ENCODE measurements around the gene MAP1B. TPM values are rescaled to one million over a fixed set of nuclear protein-coding genes. Genes with fewer than 3 reads are reported as not detected.
A peak's percentile ranks its signal among the peaks of the same experiment; 100 is the strongest.
"Not testable (repeated sequence)": the region's sequence is repeated elsewhere in the genome, so short reads cannot be mapped to it uniquely, and the experiment has no call there.

MAP1B gene
- total RNA-seq, 2 donors from 2014 or later = 0.10 to 0.18 TPM

DNA sequence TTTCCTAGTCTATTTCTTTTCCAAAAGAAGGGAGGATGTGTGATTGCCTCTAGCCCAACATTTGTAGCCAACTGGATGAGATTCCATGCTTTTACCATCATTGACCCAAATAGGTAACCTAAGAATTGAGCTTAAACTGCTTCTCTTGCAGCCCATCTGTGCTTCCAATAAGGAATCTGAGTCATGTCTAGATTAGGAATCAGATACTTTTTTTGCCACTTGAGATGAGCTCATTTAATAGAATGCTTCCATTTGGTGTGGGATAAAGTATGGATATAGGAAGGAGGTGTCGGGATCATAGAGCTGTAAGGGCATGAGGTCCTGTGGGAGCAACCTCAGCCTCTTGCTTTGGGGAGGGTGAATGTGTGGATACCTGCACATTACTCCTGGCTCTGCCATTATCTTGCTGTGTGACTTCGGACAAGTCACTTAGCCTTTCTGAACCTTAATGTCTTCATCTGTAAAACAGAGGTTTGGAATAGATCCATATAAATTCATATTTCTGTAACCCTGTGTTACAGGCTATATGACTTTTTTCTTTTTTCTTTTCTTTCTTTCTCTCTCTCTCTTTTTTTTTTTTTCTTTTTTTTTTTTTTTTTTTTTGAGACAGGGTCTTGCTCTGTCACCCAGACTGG lies 56.2 kb downstream of the MAP1B start:
- H3K27ac Mint-ChIP-seq = no peak overlapping the region
- H3K36me3 Mint-ChIP-seq = no peaks in the 10 kb centered on the region
- H3K9me3 Mint-ChIP-seq = no peaks in the 10 kb centered on the region
- ATAC-seq (no peak), DNase-seq (ENCODE audit: low spot score in 2 of 2) (no peak)

DNA sequence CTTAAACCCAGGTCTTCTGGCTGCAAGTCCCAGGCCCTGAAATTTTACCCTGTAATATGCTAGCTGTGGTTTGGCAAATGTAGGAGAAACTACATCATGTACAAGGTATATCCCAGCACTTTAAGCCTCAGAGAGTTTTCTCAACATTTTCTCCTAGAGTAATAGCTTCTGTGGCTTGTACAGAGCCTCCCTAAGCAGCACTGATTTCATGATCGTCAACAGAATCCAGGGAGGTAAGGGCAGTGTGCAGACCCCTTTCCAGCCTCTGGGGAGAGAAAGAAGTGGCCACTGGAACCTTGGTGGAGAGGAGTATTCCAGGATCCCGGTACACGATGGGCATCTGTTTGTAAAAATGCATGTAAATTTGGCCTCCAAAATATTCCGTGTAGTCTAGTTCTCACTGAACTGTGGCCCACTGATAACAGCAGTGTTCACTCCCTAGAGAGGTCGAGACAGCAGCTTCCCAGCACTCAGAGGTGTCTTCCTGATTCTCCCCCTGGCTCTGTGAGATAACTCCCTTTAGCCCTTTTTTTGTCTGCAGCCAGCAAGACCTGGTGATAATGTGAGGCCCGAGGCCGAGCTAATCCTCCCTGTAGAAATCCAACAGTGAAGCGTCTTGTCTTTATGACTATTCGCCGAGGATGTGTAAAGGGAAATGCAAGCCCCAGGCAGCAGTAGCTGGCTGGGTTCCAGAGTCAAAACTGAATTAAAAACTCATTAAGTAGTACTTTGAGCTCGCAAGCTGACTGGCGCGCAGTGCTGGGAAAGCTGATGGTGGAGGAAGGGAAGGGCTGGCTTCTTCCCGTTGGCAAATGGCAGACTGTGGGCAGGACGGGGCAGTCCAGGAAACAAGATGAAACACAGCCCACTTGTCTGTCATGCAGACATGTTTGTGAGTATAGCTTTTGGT lies 59.0 kb downstream of the MAP1B start:
- no peak overlapping the region for H3K27ac Mint-ChIP-seq

DNA sequence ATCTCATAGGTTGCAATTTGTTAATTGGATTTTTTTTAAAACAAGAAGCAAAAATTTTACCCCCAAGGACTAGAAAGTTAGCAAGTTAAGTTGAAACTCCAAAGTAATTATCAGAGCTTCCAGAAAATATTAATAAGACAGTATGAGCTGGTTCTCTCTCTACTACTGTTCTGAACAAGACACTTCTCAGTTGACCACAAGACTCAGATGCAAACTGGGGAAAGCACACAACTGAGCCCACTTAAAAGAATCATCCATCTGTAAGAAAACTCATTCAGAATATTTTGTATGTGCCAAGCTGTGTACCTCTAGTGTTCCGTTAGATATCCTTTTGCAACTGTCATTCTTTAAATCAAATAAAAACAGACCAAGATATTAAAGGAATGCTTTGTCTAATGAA lies 60.0 kb downstream of the MAP1B start:
- no peaks in the 10 kb centered on the region for H3K36me3 Mint-ChIP-seq
- ATAC-seq (peak in 1 of 2 donors; percentile 41), DNase-seq (ENCODE audit: low spot score in 2 of 2) (no peak)
- H3K9me3 Mint-ChIP-seq = no peaks in the 10 kb centered on the region
- H3K27ac Mint-ChIP-seq = no peak overlapping the region

More for the DNA sequence above, 59.0 kb downstream of the MAP1B start:
- Mint-ChIP-seq H3K36me3 (no peaks in the 10 kb centered on the region), H3K9me3 (no peaks in the 10 kb centered on the region)
- ATAC-seq = no peak
- DNase-seq (ENCODE audit: low spot score in 2 of 2) = no peak

DNA sequence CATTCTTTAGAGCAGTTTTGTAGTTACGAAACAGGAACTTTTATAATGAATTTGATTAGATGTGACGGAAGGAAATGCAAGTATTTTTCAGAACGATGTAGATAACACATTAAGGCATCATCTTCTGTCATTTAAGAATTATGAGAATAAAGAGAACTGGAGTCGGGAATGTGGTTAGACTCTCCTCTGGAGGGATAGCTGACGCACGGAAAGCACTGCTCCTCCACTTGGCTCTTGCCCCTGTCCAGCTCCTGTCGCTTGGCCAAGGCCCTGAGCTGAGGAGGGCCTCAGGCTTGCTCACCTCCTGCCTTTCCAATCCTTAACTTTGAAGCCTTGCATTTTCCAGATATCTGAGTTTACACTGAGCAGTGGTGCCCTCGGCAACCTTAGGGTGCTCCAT lies 60.5 kb downstream of the MAP1B start:
- ATAC-seq (no peak), DNase-seq (ENCODE audit: low spot score in 2 of 2) (no peak)
- no peak overlapping the region for H3K27ac Mint-ChIP-seq
- no peaks in the 10 kb centered on the region for H3K36me3 Mint-ChIP-seq
- no peaks in the 10 kb centered on the region for H3K9me3 Mint-ChIP-seq

DNA sequence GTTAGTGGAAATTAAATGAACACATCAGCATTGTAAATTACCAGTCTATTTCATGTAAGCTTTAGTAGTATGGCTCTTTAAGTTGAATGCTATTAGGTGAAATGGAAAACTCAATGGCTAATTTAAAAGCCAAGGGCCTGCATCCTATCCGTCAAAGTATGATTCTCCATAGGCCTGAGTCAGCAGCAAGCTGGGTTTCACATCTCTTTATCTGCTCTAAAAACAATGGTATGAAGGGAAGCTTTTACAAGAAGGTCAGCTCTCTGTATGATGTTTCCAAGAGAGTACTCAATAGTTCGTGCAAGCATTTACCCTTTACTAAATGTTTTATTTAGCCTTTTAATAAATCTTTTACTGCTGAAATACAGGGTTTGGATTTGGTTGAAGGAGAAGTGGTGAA lies 62.8 kb downstream of the MAP1B start:
- H3K36me3 Mint-ChIP-seq = no peaks in the 10 kb centered on the region
- no peak overlapping the region for H3K27ac Mint-ChIP-seq
- no peaks in the 10 kb centered on the region for H3K9me3 Mint-ChIP-seq
- ATAC-seq (no peak), DNase-seq (ENCODE audit: low spot score in 2 of 2) (no peak)

DNA sequence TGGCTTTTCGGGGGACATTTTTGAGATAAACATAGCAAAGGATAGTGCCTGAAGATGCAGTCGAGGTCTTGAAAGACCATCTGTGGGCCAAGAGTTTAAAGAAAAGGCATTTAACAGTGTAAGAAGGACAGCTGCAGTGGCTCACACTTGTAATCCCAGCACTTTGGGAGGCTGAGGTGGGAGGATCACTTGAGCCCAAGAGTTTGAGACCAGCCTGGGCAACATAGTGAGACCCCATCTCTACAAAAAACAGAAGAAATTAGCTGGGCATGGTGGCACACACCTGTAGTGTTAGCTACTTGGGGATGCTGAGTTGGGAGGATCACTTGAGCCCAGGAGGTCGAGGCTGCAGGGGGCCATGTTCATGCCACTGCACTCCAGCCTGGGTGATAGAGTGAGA lies 63.9 kb downstream of the MAP1B start:
- not testable (repeated sequence) for H3K36me3 Mint-ChIP-seq; ATAC-seq; DNase-seq (ENCODE audit: low spot score in 2 of 2); H3K9me3 Mint-ChIP-seq; H3K27ac Mint-ChIP-seq

DNA sequence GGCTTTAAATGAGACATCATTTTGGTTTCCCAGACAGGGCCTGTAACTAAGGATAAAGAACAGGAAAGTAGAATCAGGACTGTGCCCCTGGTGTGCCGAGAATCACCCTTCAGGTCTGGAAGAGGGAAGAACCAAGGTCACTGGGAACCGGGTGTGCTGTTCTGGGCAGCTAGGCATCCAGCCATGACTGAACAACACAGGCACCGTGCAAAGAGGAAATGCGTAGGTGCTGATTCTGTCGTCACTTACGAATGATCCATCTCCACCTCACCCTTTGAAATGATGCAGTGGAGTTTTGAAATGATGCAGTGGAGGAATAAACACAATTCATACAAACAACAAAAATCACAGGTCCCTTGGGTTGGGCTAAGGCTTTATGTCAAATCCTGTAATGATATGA lies 64.4 kb downstream of the MAP1B start:
- no peak for DNase-seq (ENCODE audit: low spot score in 2 of 2)
- Mint-ChIP-seq H3K36me3 (no peaks in the 10 kb centered on the region), H3K9me3 (no peaks in the 10 kb centered on the region), H3K27ac (no peak overlapping the region)
- peak in 1 of 2 donors; percentile 78 for ATAC-seq

DNA sequence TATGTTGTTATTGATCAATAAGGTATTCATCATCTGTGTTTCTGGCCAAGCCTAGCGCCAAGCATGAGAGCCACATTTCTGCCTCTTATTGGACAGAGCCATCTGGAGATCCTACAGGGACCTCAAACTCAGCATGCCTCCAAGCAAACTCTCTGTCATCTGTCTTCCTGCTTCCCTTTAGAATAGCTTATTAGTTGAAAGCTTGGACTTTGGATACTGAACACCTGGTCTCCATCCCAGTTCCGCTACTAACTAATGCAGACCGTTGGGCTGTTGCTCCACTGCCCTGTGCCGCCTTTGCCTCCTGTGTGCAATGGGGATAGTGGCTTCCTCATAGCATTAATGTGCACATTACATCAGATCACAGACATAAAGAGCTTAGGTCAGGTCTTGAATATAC lies 65.5 kb downstream of the MAP1B start:
- Mint-ChIP-seq H3K36me3 (no peaks in the 10 kb centered on the region), H3K27ac (no peak overlapping the region), H3K9me3 (no peaks in the 10 kb centered on the region)
- DNase-seq (ENCODE audit: low spot score in 2 of 2) (no peak), ATAC-seq (no peak)

DNA sequence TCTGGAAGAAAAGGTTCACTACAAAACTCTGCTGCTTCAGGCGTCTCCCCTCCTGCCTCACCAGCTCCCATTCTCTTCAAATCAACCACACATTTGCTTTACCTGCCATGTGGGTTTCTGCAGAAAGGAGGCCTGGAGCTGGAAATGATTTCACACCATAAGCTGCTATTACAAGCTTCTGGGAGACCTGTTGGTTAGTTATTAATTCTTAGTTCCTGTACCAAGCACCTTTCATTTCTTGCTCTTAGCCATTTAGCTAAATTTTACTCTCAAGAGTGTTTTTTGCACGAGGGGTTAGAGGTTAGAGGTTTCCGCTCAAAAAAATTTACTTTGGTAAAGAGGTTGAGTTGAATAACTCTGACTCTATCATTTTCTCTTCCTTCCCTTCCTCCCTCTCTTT lies 70.3 kb downstream of the MAP1B start:
- ATAC-seq = no peak
- H3K36me3 Mint-ChIP-seq = no peaks in the 10 kb centered on the region
- no peak for DNase-seq (ENCODE audit: low spot score in 2 of 2)
- no peaks in the 10 kb centered on the region for H3K9me3 Mint-ChIP-seq
- peak overlapping the region in 1 of 2 donors; percentile 56 for H3K27ac Mint-ChIP-seq

DNA sequence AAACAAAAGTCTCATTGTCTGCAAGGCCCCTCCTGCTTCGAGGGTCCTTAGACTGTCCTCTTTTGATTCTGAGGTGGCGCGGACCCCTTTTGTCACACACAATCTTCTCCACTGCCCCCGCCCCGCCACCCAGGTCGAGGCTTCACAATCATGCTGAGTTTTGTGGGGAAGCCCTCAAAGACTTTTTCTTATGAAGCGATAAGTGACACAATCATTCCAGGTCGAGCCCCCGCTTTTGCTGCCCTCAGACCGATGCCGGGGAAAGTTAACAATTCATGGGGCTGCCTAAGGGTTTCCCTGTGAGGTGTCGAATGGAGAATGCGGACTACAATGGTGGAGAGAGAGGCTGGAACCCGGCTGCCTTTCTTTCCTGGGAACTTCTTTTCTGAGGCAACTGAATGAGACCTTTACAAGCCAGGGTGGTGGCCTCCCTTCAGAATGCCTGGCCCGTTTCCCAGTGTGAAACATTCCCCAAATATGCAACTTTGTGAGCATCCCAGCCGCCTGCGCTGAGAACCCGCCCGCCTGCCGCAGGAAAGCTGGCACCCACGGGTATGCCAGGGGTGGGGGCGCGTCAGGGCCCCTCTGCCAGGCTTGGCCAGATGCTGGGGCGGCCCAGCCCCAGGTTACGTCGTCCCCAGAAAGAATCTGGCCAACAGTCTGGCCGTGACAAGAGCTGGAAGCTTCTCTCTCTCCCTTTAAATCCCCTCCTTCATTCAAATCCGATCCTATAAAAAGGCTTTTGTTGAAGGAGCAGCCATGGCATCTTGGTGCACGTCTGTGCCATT lies 71.9 kb downstream of the MAP1B start:
- H3K9me3 Mint-ChIP-seq = no peaks in the 10 kb centered on the region
- H3K36me3 Mint-ChIP-seq = no peaks in the 10 kb centered on the region

DNA sequence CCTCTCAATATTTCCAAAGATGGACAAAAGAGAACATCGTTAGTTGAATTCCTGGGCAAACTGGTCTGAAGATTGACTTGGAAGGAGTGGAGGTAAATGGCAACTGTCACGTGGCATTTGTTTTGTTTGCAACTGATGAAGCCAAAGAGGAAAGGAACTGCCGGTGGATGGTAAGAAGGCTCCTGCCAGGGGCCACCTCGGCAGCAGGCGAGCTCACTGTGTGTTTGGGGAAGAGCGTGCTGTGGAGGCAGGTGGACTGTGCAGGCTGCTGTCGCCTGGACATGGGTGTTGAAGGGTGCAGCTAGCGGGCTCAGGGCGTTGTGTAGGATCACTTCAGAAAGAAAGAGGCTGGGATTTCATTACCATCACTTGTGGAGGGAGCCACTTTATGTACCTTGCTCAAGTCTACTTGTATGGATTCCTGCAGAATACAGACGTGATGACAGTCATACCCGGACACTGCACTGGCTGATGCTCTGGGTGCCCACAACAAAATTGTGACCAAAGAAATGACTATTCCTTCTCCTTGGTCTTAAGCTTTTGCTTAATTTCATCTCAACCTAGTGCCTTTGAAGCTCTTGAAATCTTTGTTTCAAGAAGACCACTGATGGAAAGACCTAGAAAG lies 72.7 kb downstream of the MAP1B start:
- no peak for DNase-seq (ENCODE audit: low spot score in 2 of 2)
- Mint-ChIP-seq H3K27ac (no peak overlapping the region), H3K9me3 (no peaks in the 10 kb centered on the region), H3K36me3 (no peaks in the 10 kb centered on the region)
- ATAC-seq = no peak

More for the DNA sequence above, 71.9 kb downstream of the MAP1B start:
- no peak overlapping the region for H3K27ac Mint-ChIP-seq
- no peak for ATAC-seq
- DNase-seq (ENCODE audit: low spot score in 2 of 2) = no peak

DNA sequence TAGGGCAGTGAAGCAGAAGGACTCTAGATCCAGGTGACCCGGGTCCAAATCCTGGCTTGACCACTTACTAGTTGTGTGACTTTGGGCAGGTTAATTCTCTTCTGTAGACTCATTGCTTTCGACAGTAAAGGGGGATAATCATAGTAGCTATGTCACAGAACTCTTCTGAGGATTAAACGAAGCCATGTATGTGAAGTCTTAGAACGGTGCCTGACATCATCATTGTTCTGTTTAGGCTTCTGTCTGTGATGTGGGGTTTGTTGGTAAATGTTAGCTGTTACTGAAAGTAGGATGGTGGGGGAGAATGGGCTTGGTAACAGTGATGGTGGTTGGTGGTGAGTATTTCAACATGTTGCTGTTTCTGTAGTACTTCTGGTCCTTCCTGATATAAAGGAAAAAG lies 73.7 kb downstream of the MAP1B start:
- no peaks in the 10 kb centered on the region for H3K9me3 Mint-ChIP-seq
- ATAC-seq (no peak), DNase-seq (ENCODE audit: low spot score in 2 of 2) (no peak)
- no peak overlapping the region for H3K27ac Mint-ChIP-seq
- H3K36me3 Mint-ChIP-seq = no peaks in the 10 kb centered on the region

DNA sequence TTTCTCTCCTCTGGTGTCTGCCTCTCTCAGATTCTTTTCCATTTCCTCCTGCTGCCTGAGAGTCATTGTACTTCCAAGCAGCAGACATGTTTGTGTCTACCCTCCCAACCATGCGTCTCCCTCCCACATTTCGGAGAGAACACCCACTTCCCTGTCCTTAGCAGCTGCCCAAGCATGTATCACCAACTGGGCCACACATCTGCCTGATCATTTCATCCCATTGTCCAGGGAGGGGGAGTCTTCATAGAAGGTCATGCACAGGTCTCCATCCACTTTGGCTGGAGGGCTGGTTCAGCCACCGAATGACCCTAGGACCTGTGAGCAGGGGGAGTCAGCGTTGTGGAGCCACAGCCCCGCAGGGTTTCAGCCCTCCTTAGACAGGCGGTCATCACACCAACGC lies 75.4 kb downstream of the MAP1B start:
- no peak for ATAC-seq
- Mint-ChIP-seq H3K9me3 (no peaks in the 10 kb centered on the region), H3K36me3 (no peaks in the 10 kb centered on the region), H3K27ac (no peak overlapping the region)
- DNase-seq (ENCODE audit: low spot score in 2 of 2) = no peak

DNA sequence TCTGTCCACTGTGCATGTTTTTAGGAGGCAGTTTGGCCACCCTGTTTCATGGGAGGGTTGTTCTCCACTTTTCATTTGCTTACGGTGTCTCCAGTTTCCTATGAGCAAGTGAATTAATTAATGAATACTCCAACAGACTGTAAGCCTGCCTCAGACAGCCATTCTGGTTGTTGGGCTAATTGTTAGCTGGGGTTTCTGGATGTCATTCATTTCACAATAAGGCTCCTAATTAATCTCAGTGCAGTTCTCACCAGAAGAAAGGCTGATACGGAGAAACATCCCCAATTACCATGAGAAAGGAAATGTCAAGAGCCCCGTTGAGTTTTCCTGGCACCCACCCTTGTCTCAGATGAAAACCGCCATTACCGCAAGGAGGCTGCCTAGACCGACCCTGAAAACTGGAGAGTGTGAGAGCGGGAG lies 75.8 kb downstream of the MAP1B start:
- H3K9me3 Mint-ChIP-seq = no peaks in the 10 kb centered on the region
- no peak overlapping the region for H3K27ac Mint-ChIP-seq
- ATAC-seq = no peak
- H3K36me3 Mint-ChIP-seq = no peaks in the 10 kb centered on the region
- DNase-seq (ENCODE audit: low spot score in 2 of 2) = no peak

DNA sequence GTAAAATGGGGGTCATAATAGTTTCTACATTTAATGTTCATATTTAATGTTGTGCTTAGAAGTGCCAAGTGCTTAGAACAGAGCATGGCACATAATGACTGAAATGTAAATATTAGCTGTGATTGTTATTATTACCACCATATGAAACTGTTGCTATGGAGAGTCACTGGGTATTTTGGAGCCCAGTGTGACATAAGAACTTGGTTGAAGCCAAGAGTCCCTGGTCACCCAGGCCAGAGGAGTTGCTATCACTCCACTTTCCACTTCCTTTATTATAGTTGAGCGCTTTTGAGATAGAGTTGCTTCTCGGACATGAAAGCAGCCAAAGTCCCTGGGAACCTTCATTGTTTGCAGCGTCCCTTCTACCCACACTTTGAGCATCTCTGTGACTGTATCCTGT lies 77.1 kb downstream of the MAP1B start:
- no peaks in the 10 kb centered on the region for H3K36me3 Mint-ChIP-seq
- ATAC-seq = no peak
- DNase-seq (ENCODE audit: low spot score in 2 of 2) = no peak

DNA sequence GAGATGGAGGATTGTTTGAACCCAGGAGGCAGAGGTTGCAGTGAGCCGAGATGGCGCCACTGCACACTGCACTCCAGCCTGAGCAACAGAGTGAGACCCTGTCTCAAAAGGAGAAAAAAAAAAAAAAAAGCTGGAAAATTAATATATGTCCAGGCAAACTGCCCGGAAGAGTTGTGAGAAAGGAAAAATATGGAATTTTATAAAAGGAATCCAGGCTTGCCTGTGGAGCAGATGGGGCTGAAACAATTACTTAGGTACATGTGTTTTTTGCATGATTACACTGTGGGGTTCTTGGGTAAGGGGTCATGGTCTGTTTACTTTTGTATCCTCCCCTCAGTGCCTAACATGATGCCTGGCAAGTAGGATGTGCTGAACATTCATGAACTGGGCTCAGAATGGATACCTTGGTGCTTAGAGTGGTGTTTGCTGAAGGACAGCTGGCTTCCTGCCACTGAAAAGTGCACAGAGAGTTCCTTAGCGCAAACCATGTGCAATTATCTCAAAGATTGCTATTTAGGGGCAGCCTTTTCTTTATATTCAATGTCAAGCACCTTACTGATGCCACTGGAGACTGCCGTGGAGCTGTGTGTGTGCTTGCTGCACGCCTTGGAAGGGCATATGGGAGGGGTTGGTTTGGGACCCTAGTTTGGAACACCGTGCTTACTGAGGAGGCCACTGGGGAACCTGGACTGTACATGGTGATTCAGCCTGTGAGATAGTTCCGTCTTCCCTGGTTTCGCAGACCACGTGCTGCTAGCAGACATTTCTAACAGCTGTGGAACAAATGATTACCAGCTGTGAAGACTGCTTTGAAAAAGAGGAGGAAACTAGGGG lies 78.4 kb downstream of the MAP1B start:
- Mint-ChIP-seq H3K27ac (no peak overlapping the region), H3K9me3 (no peaks in the 10 kb centered on the region), H3K36me3 (no peaks in the 10 kb centered on the region)
- ATAC-seq (no peak), DNase-seq (ENCODE audit: low spot score in 2 of 2) (no peak)

More for the DNA sequence above, 77.1 kb downstream of the MAP1B start:
- H3K27ac Mint-ChIP-seq = no peak overlapping the region
- no peaks in the 10 kb centered on the region for H3K9me3 Mint-ChIP-seq

Measured in activated naive CD4-positive, alpha-beta T cell treated with anti-CD3 and anti-CD28 coated beads, Interleukin-2, amount 50 U/mL, for 72 hours (primary cell).